Stimulated activated CD4-positive, alpha-beta T cell treated with anti-CD3 and anti-CD28 coated beads, Interleukin-4, amount 100 ng/mL, for 4 hours (primary cell): ENCODE data around the gene DNAH10.
"Not testable (repeated sequence)": the region's sequence is repeated elsewhere in the genome, so short reads cannot be mapped to it uniquely, and the experiment has no call there.

Source experiments
- DNase-seq, 2 experiments: peaks; one replicate each; pipeline ENCODE4 v3.0.0-alpha.2; 2020

Gene DNAH10

GRCh38 chr12:123910761-123911193 is 148.7 kb downstream of the DNAH10 start:
- DNase-seq: no peak

- DNase-seq: not testable (repeated sequence)
Observed at GRCh38 chr12:123911672-123912409, 149.7 kb downstream of the DNAH10 start.

- DNase-seq: no peak
Observed at GRCh38 chr12:123912415-123913380, 150.6 kb downstream of the DNAH10 start.

- DNase-seq: no peak
Observed at GRCh38 chr12:123914726-123915333, 152.7 kb downstream of the DNAH10 start.

- peak; percentile 46 to 79 for DNase-seq
Observed at GRCh38 chr12:123916729-123917128, 154.6 kb downstream of the DNAH10 start.

- no peak for DNase-seq
Observed at GRCh38 chr12:123917337-123917850, 155.3 kb downstream of the DNAH10 start.

- DNase-seq: no peak
Observed at GRCh38 chr12:123919980-123920360, 157.9 kb downstream of the DNAH10 start.

- no peak for DNase-seq
Observed at GRCh38 chr12:123923038-123923437, 160.9 kb downstream of the DNAH10 start.

GRCh38 chr12:123923927-123924326 is 161.8 kb downstream of the DNAH10 start:
- no peak for DNase-seq

GRCh38 chr12:123924539-123924938 is 162.4 kb downstream of the DNAH10 start:
- DNase-seq: no peak

- no peak for DNase-seq
Observed at GRCh38 chr12:123928274-123928865, 166.3 kb downstream of the DNAH10 start.

GRCh38 chr12:123928897-123929296 is 166.8 kb downstream of the DNAH10 start:
- DNase-seq: no peak

- no peak for DNase-seq
Observed at GRCh38 chr12:123929946-123930583, 168.0 kb downstream of the DNAH10 start.

GRCh38 chr12:123931686-123932321 is 169.7 kb downstream of the DNAH10 start:
- DNase-seq: peak in 1 of 2 experiments; percentile 46

GRCh38 chr12:123933214-123933613 is 171.1 kb downstream of the DNAH10 start:
- DNase-seq: no peak

GRCh38 chr12:123934016-123934620 is 172.0 kb downstream of the DNAH10 start:
- no peak for DNase-seq

- DNase-seq: no peak
Observed at GRCh38 chr12:123934829-123935228, 172.7 kb downstream of the DNAH10 start.

GRCh38 chr12:123935956-123936355 is 173.9 kb downstream of the DNAH10 start:
- no peak for DNase-seq

- DNase-seq: no peak
Observed at GRCh38 chr12:123936471-123936870, 174.4 kb downstream of the DNAH10 start.

GRCh38 chr12:123936956-123937706 is 175.0 kb downstream of the DNAH10 start:
- DNase-seq: no peak
